Ovary (tissue), 9 donors: ENCODE data around the gene MEN1. TPM values are rescaled to one million over a fixed set of nuclear protein-coding genes. Genes with fewer than 3 reads are reported as not detected.

Source experiments
- DNase-seq, 5 donors: peaks; one replicate each; pipeline ENCODE4 v3.0.0-alpha.2; 2019 to 2020
- H3K27ac ChIP-seq, 2 donors: fragments of 200-600 bp; one replicate each; pipeline versions ENCODE4 v1.5.1 to v1.8.0; 2019 to 2022
- H3K27me3 ChIP-seq: fragments of 200-600 bp; one replicate; pipeline ENCODE4 v1.8.0; 2022
- H3K36me3 ChIP-seq: fragments of 200-600 bp; sonication (generic); one replicate; pipeline ENCODE4 v1.5.1; 2019
- H3K4me1 ChIP-seq: one replicate; pipeline ENCODE4 v1.8.1; 2013; ENCODE audit warnings: mild to moderate bottlenecking, moderate library complexity; ENCODE audit not compliant: insufficient read depth
- H3K4me3 ChIP-seq: fragments of 200-600 bp; sonication (generic); one replicate; pipeline ENCODE4 v1.5.1; 2017
- H3K9me3 ChIP-seq, 2 donors: fragments of 200-600 bp in 1 of 2; sonication (generic) in 1 of 2; one replicate each; pipeline versions ENCODE4 v1.5.1 to v1.8.1; 2013 to 2019; ENCODE audit warnings: mild to moderate bottlenecking in 1 of 2, moderate library complexity in 1 of 2
- EP300 ChIP-seq: sonication (generic); formaldehyde crosslinking; IDR thresholded peaks from one replicate; pipeline ENCODE4 v1.6.1; 2017; ENCODE audit warnings: antibody characterized with exemption
- POLR2A ChIP-seq: fragments of 450-650 bp; IDR thresholded peaks from one replicate; pipeline ENCODE4 v1.6.1; 2017; ENCODE audit warnings: antibody characterized with exemption, mild to moderate bottlenecking, moderate library complexity
- WGBS, 3 donors: extraction: QIAGEN DNeasy Blood & Tissue Kit in 1 of 3; methylation state at CpG; one replicate each; pipeline versions ENCODE4 v1.1.5 to v1.1.7; 2013 to 2017; 5-methylcytosine and 5-hydroxymethylcytosine counted together
- intact Hi-C, 4 donors: fragments of 100-400 bp; cut with DNase I; formaldehyde crosslinking; loops; one replicate each; pipeline versions ENCODE4 v1.11.0 to v1.15.1; 2022 to 2023
- polyA plus RNA-seq, 2 donors: library from polyadenylated mRNA; stranded (reverse); fragments of 200-250 nt in 1 of 2; fragments of 350-450 nt in 1 of 2; fragmentation: Illumina TruSeq in 1 of 2; extraction: RNeasy Lipid Tissue Mini Kit (QIAGEN cat#74804) in 1 of 2; gene quantifications; one replicate each; pipeline ENCODE4 v1.2.3, GENCODE V29; 2013 to 2014
- total RNA-seq, 7 donors: library from RNA; depleted of rRNA in 2 of 7; stranded (reverse); fragments of >200 nt in 2 of 7; fragmentation: NEBNext Ultra II Directional in 3 of 7; extraction: Animal tissue kit (Norgen Biotek cat#: 25700) in 3 of 7; gene quantifications; one replicate each; pipeline versions ENCODE4 v1.1.0 to v1.2.4, GENCODE V29; 2016 to 2023
- TF ChIP-seq, protein P1 (sequence below), 3 donors: fragments of 450-650 bp in 2 of 3; fragments of 200-600 bp in 1 of 3; IDR thresholded peaks; one replicate each; pipeline versions ENCODE4 v1.5.1 to v1.8.0; 2016 to 2022; ENCODE audit warnings: antibody characterized with exemption in 3 of 3, mild to moderate bottlenecking in 1 of 3
- donor health status: DM: no; HTN: no; CAD: no; lungs with moderate emphysema.
- donor health status: DM: no; HTN: no; CAD: no.
- donor health status: Bipolar disorder and iron deficiency.
- donor health status: DM: yes; HTN: yes; CAD: no.
- donor health status: DM: no; HTN: no; CAD: no.
- donor health status: DM: yes; HTN: yes; CAD: no.

MEN1 gene
- total and polyA plus RNA-seq, 9 donors, result 14.4 to 28.6 (median 21.2) TPM

DNA sequence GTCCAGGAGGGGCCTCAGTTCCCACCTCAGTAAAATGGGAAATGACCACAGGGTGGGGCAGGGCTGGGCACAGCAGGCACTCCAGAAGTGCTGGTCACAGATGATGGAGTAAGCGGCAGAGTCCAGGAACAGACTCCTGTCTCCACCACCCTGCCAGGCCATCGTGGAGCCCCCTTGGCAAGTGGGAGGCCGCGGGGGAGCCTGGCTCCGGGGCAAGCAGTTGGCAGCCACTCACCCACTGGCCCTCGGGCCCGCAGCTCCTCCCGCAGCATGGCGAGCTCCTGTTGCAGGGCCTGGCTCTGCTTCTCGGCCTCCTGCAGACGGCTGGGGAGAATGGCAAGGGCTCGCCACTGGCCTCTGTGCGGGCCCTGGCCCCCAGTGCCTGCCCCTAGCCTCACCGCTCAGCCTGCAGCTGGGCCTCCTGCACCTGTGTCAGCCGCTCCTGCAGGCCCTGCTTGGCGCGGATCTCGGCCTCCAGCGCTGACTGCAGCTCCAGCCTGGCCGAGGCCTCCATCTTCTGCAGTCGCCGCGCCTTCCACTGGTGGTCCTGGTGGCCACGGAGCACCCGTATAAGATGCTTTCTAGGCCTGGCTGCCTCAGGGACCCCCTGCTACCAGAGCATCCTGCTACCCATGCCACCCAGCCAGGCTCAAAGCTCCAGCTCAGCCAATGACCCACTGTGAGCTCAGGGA lies 23.8 kb upstream of the MEN1 start:
- intact Hi-C loops, result no loop called here
- Histone ChIP-seq H3K4me1 (no peaks in the 10 kb centered on the region), H3K36me3 (no peaks in the 10 kb centered on the region), H3K27me3 (no peaks in the 10 kb centered on the region), H3K27ac (no peak overlapping the region), H3K4me3 (no peak overlapping the region), H3K9me3 (no peaks in the 10 kb centered on the region)
- DNase-seq, result no peak
- WGBS, 3 donors, result 88 to 96% (median 91%) methylated on average over 24 to 25 of the region's 25 CpGs
- TF ChIP-seq POLR2A (no peak), EP300 (no peak)
- TF ChIP-seq, protein P1, sequence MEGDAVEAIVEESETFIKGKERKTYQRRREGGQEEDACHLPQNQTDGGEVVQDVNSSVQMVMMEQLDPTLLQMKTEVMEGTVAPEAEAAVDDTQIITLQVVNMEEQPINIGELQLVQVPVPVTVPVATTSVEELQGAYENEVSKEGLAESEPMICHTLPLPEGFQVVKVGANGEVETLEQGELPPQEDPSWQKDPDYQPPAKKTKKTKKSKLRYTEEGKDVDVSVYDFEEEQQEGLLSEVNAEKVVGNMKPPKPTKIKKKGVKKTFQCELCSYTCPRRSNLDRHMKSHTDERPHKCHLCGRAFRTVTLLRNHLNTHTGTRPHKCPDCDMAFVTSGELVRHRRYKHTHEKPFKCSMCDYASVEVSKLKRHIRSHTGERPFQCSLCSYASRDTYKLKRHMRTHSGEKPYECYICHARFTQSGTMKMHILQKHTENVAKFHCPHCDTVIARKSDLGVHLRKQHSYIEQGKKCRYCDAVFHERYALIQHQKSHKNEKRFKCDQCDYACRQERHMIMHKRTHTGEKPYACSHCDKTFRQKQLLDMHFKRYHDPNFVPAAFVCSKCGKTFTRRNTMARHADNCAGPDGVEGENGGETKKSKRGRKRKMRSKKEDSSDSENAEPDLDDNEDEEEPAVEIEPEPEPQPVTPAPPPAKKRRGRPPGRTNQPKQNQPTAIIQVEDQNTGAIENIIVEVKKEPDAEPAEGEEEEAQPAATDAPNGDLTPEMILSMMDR (IDR thresholded peaks at IDR 0.05), result no peak

DNA sequence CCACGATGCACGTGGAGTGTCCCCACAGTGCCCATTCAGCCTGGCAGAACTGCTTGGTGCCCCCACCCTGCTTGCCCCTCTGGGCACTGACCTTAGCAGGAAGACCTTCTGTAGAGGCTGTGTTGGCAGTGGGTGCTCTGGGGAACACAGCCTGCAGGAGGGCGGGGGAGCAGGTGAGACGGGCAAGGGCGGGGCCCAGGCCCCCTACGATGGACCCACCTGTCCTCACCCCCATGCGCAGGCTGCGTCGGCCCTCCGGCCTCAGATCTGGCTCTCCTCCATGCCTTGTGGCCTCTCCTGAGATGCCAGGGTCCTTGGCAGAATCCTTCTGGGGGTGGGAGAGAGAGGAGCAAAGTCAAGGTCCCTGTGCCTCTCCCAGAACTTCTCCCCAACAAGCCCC lies 23.2 kb upstream of the MEN1 start:
- DNase-seq, result no peak
- no peaks in the 10 kb centered on the region for H3K36me3 ChIP-seq
- no peaks in the 10 kb centered on the region for H3K27me3 ChIP-seq
- no peaks in the 10 kb centered on the region for H3K4me1 ChIP-seq
- 82 to 89% (median 83%) methylated on average over 10 of the region's 10 CpGs for WGBS, 3 donors
- intact Hi-C loops, result no loop called here
- H3K9me3 ChIP-seq, result no peaks in the 10 kb centered on the region
- no peak overlapping the region for H3K4me3 ChIP-seq
- TF ChIP-seq EP300 (no peak), POLR2A (no peak)
- TF ChIP-seq, protein P1 (IDR thresholded peaks at IDR 0.05), result no peak
- no peak overlapping the region for H3K27ac ChIP-seq

DNA sequence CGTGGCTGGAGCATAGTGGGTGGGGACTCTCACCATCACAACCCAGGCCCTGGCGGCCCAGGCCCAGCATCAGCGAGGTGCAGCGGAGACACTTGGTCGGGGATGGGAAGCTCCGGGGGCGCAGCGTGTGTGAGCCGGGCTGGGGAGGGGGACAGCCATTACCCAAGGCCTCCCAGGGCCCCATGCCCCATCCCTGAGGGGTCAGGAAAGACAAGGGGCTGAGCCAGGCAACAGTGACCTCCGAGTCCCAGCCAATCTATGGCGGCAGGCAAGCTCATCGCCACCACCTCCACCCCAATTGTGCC lies 22.8 kb upstream of the MEN1 start:
- H3K27me3 ChIP-seq, result no peaks in the 10 kb centered on the region
- H3K4me1 ChIP-seq, result no peaks in the 10 kb centered on the region
- 84 to 91% (median 87%) methylated on average over 12 of the region's 12 CpGs for WGBS, 3 donors
- H3K9me3 ChIP-seq, result no peaks in the 10 kb centered on the region
- H3K4me3 ChIP-seq, result no peak overlapping the region
- intact Hi-C loops, result no loop called here
- H3K27ac ChIP-seq, result no peak overlapping the region
- TF ChIP-seq EP300, result no peak
- TF ChIP-seq, protein P1 (IDR thresholded peaks at IDR 0.05), result no peak
- no peak for DNase-seq
- no peaks in the 10 kb centered on the region for H3K36me3 ChIP-seq

DNA sequence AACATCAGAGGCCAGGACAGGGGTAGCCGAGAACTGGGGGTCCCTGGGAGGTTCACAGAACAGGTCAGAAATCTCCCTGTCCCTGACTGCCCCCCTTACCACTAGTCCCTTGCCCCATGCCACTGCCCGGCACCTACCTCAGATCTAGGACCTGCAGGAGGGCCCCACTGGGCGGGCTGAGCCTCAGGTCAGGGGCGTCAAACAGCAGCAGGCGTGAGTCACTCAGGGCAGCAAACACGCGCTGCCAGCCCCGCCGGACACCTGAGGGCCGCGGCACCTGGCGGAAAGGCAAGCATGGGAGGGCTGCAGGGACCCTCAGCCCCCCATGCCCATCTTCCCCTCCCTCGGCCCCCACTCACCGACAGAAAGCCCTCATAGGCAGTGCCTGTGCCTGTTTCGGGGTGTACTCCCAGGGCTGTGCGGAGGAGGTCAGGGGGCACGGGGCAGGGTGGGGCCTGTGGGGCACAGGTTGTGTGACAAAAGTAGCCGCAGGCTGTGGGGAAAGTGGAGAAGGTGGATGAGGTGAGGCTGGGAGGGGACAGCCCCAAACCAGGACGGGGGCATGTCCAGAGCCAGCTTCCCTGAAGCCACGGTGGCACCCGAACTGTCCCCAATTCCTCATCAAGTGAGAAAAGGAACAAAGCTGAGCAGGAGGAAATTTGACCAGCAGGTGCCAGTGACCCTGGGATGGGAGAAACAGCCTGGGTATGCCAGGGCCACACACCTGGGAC lies 22.3 kb upstream of the MEN1 start:
- no peak for DNase-seq

More for the DNA sequence above, 22.3 kb upstream of the MEN1 start:
- H3K4me3 ChIP-seq, result no peak overlapping the region
- no peaks in the 10 kb centered on the region for H3K9me3 ChIP-seq
- H3K27me3 ChIP-seq, result no peaks in the 10 kb centered on the region
- no peaks in the 10 kb centered on the region for H3K4me1 ChIP-seq
- no peaks in the 10 kb centered on the region for H3K36me3 ChIP-seq
- no peak overlapping the region for H3K27ac ChIP-seq
- WGBS, 3 donors, result 92 to 95% (median 93%) methylated on average over 13 to 21 of the region's 21 CpGs
- TF ChIP-seq EP300 (no peak), POLR2A (no peak)
- TF ChIP-seq, protein P1 (IDR thresholded peaks at IDR 0.05), result no peak
- intact Hi-C loops, result no loop called here
